Naive B cell (primary cell): ENCODE measurements around the gene ALAS1. TPM values are rescaled to one million over a fixed set of nuclear protein-coding genes. Genes with fewer than 3 reads are reported as not detected.
A peak's percentile ranks its signal among the peaks of the same experiment; 100 is the strongest.

Experiments
- ATAC-seq, 2 donors: fragments of 150-1000 bp; cut with Tn5 transposase; 2 replicates each; pipeline ENCODE4 v1.10.0; 2021; ENCODE audit warnings: low read depth in 2 of 2, mild to moderate bottlenecking in 2 of 2, moderate library complexity in 2 of 2
- DNase-seq: peaks from one replicate; pipeline ENCODE4 v3.0.0; 2022
- H3K27ac Mint-ChIP-seq, 6 donors: one replicate each; pipeline ENCODE4 v1.8.0; 2020 to 2022; ENCODE audit warnings: mild to moderate bottlenecking in 6 of 6, mixed read lengths in 6 of 6, moderate library complexity in 5 of 6, inconsistent platforms in 2 of 6
- H3K27me3 Mint-ChIP-seq, 3 donors: one replicate each; pipeline ENCODE4 v1.8.0; 2021 to 2022; ENCODE audit warnings: mixed read lengths in 3 of 3, mild to moderate bottlenecking in 1 of 3
- H3K36me3 Mint-ChIP-seq, 2 donors: one replicate each; pipeline ENCODE4 v1.8.0; 2020 to 2022; ENCODE audit warnings: mixed read lengths in 2 of 2, inconsistent platforms in 1 of 2, mild to moderate bottlenecking in 1 of 2
- H3K4me1 Mint-ChIP-seq, 3 donors: one replicate each; pipeline ENCODE4 v1.8.0; 2020 to 2022; ENCODE audit warnings: mixed read lengths in 3 of 3, inconsistent platforms in 1 of 3, mild to moderate bottlenecking in 1 of 3, moderate library complexity in 1 of 3
- H3K4me3 Mint-ChIP-seq, 8 donors: one replicate each; pipeline ENCODE4 v1.8.0; 2020 to 2022; ENCODE audit warnings: mild to moderate bottlenecking in 8 of 8, mixed read lengths in 8 of 8, moderate library complexity in 8 of 8, inconsistent platforms in 2 of 8
- H3K9me3 Mint-ChIP-seq, 7 donors: one replicate each; pipeline ENCODE4 v1.8.0; 2020 to 2022; ENCODE audit warnings: mixed read lengths in 7 of 7, mild to moderate bottlenecking in 5 of 7, inconsistent platforms in 2 of 7, moderate library complexity in 1 of 7
- polyA plus RNA-seq, 6 donors: library from polyadenylated mRNA; unstranded; fragments of 300-500 nt; fragmentation: Illumina TruSeq; gene quantifications; one replicate each; pipeline ENCODE4 v1.2.3, GENCODE V29; 2021; ENCODE audit warnings: low read depth in 6 of 6

ALAS1 gene
- polyA plus RNA-seq, 6 donors from 2014 or later, result 10.3 to 25.6 (median 18.7) TPM

DNA sequence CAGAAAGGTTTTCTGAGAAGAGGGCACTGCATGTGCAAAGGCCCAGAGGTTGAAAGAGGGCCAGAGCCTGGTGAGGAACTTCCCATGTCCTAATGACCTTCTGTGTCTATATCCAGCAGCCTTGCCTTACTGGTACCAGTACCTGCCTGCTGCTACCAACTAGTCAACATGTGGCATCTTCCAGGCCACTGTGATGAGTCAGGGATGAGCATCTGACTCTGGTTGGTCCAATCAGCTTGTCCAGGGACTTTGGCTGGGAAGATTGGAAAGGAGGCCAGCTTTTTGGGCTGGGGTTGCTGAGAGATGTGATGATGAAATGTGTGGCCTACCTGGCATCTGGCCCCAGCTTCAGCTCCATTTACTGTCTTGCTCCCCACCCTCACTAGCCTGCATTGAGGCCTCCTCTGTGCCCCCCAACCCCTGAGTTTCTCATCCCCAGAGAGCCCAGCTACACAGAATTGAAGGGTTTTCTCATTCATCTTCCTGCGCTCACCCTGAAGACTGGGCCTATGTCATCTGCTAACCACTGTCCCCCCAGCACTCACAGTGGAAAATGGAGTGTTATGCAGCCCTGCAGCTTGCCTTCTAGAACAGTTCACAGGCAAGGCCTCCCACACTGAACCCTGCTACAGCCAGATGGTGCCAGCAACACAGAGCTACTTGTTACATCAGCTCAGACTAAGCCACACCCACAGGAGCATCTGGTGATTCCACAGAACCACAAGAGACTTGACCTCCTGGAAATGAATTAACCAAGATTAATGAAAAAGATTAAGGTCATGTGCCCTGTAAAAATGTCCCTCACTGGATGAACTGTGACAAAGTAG, 42.3 kb downstream of the ALAS1 start:
- DNase-seq, result no peak
- no peaks in the 10 kb centered on the region for H3K36me3 Mint-ChIP-seq
- no peaks in the 10 kb centered on the region for H3K9me3 Mint-ChIP-seq
- H3K27ac Mint-ChIP-seq, result peak overlapping the region; percentile 37 to 88 (median 66)
- H3K4me1 Mint-ChIP-seq, result peaks cover 41 to 68% (median 61%) of the 10 kb centered on the region in 3 donors
- H3K4me3 Mint-ChIP-seq, result peak overlapping the region; percentile 86 to 98 (median 95)
- ATAC-seq, result no peak
- no peaks in the 10 kb centered on the region for H3K27me3 Mint-ChIP-seq

DNA sequence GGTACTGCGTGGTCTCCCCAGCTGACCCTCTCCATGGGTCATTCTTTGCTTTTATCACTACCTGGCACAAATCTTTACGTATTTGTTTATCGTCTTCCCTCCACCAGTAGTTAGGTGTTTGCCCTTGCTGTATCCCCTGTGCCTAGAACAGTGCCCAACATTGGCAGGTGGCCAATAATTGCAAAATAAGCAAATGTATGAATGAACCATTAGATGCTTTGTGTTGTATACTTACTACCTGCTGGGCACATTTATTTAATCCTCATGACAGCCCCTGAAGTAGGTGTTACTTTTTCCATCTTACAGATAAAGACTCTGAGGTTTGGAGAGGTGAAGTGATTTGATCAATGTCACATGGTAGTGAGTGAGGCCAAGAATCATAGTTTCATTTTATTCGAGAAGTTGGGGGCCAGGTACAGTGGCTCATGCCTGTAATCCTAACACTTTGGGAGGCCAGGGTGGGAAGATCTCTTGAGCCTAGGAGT, 43.0 kb downstream of the ALAS1 start:
- Mint-ChIP-seq H3K27me3 (no peaks in the 10 kb centered on the region), H3K9me3 (no peaks in the 10 kb centered on the region), H3K4me1 (peaks cover 37 to 63% (median 62%) of the 10 kb centered on the region in 3 donors), H3K36me3 (no peaks in the 10 kb centered on the region), H3K27ac (peak overlapping the region in 3 of 6 donors; percentile 34 to 81 (median 34)), H3K4me3 (peak overlapping the region in 6 of 8 donors; percentile 9 to 98 (median 85))
- DNase-seq (no peak), ATAC-seq (no peak)

DNA sequence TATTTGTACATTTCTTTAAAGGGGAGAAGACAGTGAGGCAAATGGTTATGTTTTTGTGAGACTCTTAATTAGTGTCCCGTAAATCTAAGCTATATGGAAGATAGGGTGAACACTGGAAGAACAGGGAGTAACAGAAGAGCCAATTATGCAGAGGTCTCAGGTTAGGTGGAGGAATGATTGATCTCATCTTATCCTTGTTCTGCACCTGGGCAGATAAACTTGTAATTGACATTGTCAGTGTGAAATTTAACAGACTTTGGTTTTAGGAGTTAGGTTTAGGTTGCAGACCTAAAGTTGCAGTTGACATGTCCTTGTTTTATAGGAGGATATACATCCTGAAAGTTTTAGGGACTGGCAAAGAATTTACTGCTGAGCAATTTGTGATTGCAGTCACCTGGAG, 44.1 kb downstream of the ALAS1 start:
- H3K36me3 Mint-ChIP-seq, result no peaks in the 10 kb centered on the region
- H3K27me3 Mint-ChIP-seq, result no peaks in the 10 kb centered on the region

DNA sequence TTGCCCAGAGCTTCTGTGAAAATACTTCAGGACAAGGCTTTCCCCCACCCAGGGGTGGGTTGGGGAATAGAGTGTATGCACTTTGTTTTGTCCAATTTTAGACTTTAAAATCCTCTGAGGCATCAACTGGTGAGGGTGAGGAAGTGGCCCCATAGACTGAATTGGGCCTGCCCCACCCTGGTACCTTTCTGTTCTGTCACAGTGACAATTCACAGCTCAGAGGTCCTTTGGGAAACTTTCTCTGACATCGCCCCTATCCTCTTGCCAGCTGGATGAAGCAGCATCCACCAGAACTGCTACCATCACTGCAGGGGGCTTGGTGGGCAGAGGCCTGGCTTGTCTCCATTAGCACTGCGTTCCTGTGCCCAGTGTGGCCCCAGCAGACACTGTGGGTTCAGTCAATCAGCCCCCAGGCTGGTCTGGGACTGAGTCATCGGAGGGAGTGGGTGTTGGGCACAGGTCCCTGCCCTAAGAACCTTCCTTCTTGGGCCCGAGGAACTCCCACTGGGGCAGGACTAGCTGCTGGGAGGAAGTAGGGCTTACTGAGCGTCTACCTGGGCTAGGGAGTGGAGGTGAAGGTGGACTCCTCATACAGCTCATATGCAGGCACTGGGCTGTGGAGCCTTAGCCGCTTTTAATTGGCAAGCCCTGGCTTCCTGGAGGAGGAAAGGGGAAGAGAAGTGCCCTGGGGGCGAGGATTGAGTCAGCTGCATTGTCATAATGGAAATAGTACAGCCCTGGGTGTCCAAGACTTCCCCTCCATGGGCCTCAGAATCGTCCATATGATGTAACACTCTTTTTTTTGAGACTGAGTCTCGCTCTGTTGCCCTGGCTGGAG, 46.0 kb downstream of the ALAS1 start:
- no peaks in the 10 kb centered on the region for H3K9me3 Mint-ChIP-seq
- H3K4me1 Mint-ChIP-seq, result peaks cover 43 to 72% (median 59%) of the 10 kb centered on the region in 3 donors
- peak overlapping the region; percentile 67 to 90 (median 79) for H3K4me3 Mint-ChIP-seq
- ATAC-seq (no peak), DNase-seq (no peak)
- H3K27ac Mint-ChIP-seq, result peak overlapping the region in 3 of 6 donors; percentile 21 to 91 (median 73)
- H3K36me3 Mint-ChIP-seq, result no peaks in the 10 kb centered on the region
- no peaks in the 10 kb centered on the region for H3K27me3 Mint-ChIP-seq

More for the DNA sequence above, 44.1 kb downstream of the ALAS1 start:
- peaks cover 45 to 67% (median 63%) of the 10 kb centered on the region in 3 donors for H3K4me1 Mint-ChIP-seq
- H3K9me3 Mint-ChIP-seq, result no peaks in the 10 kb centered on the region
- H3K27ac Mint-ChIP-seq, result no peak overlapping the region
- DNase-seq, result no peak
- H3K4me3 Mint-ChIP-seq, result peak overlapping the region in 2 of 8 donors; percentile 28 to 84
- ATAC-seq, result no peak

DNA sequence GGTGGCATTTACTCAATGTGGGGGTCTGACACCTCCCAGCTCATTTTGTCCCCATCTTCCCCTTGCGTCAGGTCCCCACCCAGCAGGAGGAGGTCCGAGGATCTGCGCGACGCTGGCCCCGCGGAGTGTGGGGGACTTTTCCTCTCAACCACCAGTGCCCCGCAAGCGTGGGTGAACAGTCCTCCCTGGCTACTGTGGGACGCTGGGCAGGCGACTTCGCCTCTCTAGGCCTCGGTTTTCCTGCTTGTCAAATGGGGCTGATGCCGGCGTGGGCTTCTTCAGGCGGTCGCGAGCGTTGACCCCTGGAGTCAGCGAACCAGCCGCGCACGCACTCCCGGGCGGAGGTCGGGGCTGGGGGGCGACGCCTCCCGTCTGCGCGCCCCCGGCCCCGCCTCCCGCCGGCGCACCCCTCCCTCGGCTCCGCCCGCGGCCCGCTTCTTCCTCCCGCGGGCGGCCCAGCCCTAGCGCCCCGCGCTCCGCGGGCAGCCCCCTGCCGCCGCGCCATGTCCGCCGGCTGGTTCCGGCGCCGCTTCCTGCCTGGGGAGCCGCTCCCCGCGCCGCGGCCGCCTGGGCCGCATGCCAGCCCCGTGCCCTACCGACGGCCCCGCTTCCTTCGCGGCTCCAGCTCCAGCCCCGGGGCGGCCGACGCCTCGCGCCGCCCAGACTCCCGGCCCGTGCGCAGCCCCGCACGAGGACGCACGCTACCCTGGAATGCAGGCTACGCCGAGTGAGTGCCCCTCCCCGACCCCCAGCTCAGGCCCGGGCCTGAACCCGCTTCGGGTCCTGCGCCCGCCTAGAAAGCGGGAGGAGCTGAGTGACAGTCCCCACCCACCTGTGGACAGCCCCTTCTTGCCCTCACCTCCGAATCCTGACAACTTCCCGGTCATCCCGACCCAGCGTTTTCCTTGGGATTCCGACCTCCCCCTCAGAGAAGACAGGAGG, 47.6 kb downstream of the ALAS1 start, which contains the start of gene PPM1M:
TSS of gene PPM1M (plus strand) at position 438 of the 942 bp plus-strand sequence. CDS start at position 504, 66 bp downstream.
- Mint-ChIP-seq H3K27ac (peak within 1 kb of the TSS; percentile 76 to 95 (median 88)), H3K4me3 (peak within 1 kb of the TSS; percentile 77 to 90 (median 84)), H3K9me3 (no peaks in the 10 kb centered on the region), H3K27me3 (no peaks in the 10 kb centered on the region), H3K36me3 (no peaks in the 10 kb centered on the region), H3K4me1 (peaks cover 43 to 68% (median 54%) of the 10 kb centered on the region in 3 donors)
- ATAC-seq, result peak; percentile 59 to 68
- DNase-seq, result peak; percentile 71

DNA sequence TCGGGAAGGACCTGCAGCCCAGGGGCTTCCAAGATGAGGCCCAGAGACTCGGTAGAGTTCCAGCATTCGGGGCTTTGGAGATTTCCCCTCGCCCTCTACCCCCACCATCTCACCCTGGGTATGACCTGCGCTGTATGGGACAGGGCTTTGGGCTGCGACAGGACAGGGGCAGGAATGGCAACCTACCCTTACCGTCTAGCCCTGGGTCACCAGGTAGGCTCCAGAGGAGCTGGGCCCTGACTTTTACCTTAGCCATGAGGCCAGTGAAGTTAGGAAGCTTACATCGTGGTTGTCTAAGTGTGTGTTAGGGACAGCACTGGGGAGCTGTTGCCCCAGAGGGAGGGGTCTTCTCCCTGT, 48.3 kb downstream of the ALAS1 start:
- peaks cover 38 to 64% (median 54%) of the 10 kb centered on the region in 3 donors for H3K4me1 Mint-ChIP-seq
- no peaks in the 10 kb centered on the region for H3K36me3 Mint-ChIP-seq
- ATAC-seq, result peak in 1 of 2 donors; percentile 2

DNA sequence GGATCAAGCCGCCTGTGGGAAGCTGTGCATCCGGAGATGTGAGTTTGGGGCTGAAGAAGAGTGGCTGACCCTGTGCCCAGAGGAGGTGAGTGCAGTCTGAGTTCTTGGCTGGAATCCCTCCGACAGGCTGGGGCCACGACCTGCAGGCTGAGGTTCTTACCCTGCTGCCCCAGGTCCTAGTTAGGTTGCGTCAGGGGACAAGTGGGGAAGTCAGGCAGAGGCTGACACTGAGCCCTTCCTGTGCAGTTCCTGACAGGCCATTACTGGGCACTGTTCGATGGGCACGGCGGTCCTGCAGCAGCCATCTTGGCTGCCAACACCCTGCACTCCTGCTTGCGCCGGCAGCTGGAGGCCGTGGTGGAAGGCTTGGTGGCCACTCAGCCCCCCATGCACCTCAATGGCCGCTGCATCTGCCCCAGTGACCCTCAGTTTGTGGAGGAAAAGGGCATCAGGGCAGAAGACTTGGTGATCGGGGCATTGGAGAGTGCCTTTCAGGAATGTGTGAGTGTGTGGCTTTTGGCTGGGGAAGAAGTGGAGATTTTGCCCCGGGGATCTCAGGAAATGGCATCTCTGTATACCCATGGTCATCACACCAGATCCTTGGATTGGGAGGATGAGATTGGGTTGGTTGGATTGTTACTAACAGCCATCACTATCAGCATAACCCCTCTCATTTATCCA, 48.9 kb downstream of the ALAS1 start:
- ATAC-seq, result no peak

More for the DNA sequence above, 48.3 kb downstream of the ALAS1 start:
- H3K27ac Mint-ChIP-seq, result peak overlapping the region; percentile 39 to 95 (median 82)
- DNase-seq, result no peak
- no peaks in the 10 kb centered on the region for H3K9me3 Mint-ChIP-seq
- H3K27me3 Mint-ChIP-seq, result no peaks in the 10 kb centered on the region
- H3K4me3 Mint-ChIP-seq, result peak overlapping the region; percentile 66 to 88 (median 82)

DNA sequence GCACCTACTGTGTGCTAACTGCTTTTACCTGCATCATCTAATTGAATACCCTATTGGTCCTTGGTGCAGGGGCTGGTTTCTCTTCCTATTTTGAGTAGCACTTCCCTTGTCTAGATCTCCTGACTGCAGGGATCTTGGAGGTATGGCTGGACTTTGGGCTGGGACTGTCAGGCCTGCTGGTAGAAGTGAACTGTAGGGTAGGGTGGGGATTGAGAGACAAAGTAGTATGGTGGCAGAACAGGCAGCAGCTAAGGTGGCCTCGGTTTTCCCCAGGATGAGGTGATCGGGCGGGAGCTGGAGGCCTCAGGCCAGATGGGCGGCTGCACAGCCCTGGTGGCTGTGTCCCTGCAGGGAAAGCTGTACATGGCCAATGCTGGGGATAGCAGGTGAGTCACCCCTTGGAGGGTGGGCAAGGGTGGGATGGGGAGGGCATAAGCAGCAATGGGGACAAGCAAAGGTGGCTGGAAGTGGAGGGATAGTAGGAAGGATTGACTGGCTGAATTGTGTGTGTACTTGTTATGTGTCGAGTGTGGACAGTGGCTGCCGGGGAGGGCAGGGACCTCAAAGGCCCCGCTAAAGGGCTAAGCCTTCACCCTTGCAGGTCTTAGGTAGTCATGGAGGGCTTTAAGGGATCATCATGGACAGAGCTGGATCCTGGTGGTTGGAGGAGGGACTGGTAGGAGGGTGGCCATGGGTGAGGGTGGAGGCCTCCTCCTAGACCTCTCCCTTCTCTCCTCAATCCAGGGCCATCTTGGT, 49.6 kb downstream of the ALAS1 start:
- no peak for DNase-seq
- Mint-ChIP-seq H3K36me3 (no peaks in the 10 kb centered on the region), H3K27me3 (no peaks in the 10 kb centered on the region), H3K4me3 (peak overlapping the region in 6 of 8 donors; percentile 26 to 88 (median 80)), H3K4me1 (peaks cover 40 to 72% (median 63%) of the 10 kb centered on the region in 3 donors), H3K27ac (peak overlapping the region; percentile 34 to 95 (median 60)), H3K9me3 (no peaks in the 10 kb centered on the region)
- peak; percentile 22 for ATAC-seq

More for the DNA sequence above, 48.9 kb downstream of the ALAS1 start:
- DNase-seq, result no peak
- H3K4me3 Mint-ChIP-seq, result peak overlapping the region; percentile 66 to 88 (median 82)
- H3K27me3 Mint-ChIP-seq, result no peaks in the 10 kb centered on the region
- H3K36me3 Mint-ChIP-seq, result no peaks in the 10 kb centered on the region
- H3K9me3 Mint-ChIP-seq, result no peaks in the 10 kb centered on the region
- H3K4me1 Mint-ChIP-seq, result peaks cover 38 to 65% (median 56%) of the 10 kb centered on the region in 3 donors
- H3K27ac Mint-ChIP-seq, result peak overlapping the region; percentile 39 to 95 (median 88)

DNA sequence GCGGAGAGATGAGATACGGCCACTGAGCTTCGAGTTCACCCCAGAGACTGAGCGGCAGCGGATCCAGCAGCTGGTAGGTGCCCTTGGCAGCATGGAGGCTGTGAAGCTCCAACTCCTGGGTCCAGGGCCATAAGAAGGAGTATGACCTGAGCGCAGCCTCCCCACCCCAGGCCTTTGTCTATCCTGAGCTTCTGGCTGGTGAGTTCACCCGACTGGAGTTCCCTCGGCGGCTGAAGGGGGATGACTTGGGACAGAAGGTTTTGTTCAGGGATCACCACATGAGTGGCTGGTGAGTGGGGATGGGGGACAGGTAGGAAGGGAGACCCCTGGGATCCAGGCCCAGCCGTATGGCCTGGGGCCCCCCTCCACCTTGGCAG, 50.2 kb downstream of the ALAS1 start:
- DNase-seq, result no peak
- Mint-ChIP-seq H3K4me1 (peaks cover 44 to 78% (median 66%) of the 10 kb centered on the region in 3 donors), H3K27ac (peak overlapping the region in 5 of 6 donors; percentile 12 to 88 (median 39)), H3K4me3 (peak overlapping the region in 1 of 8 donors; percentile 85), H3K27me3 (no peaks in the 10 kb centered on the region), H3K9me3 (no peaks in the 10 kb centered on the region), H3K36me3 (no peaks in the 10 kb centered on the region)
- no peak for ATAC-seq

DNA sequence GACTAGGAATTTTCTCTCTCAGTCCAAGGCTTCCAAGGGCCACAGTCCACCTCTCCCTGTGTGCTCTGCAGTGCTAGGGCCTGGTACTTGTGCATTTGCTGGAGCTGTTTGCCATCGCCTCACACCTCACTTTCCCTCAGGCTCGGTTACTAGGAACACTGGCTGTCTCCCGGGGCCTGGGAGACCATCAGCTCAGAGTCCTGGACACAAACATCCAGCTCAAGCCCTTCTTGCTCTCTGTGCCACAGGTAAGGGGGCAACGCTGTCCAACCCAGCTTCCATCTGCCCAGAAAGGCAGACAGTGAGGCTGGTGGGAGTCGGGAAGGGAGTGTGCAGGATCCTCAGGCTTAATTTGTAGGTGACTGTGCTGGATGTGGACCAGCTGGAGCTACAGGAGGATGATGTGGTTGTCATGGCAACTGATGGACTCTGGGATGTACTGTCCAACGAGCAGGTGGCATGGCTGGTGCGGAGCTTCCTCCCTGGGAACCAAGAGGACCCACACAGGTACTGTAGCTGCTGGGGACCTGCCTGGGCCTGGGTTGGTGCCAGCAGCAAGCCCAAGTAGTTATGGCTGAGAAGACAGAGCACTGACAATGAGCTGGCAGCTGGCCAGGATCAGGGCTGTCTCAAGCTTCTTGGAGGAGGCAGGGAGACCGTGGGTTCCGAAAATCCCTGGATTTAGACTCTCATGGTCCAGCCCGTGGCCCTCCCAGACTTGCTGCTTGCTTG, 51.0 kb downstream of the ALAS1 start:
- ATAC-seq, result no peak

DNA sequence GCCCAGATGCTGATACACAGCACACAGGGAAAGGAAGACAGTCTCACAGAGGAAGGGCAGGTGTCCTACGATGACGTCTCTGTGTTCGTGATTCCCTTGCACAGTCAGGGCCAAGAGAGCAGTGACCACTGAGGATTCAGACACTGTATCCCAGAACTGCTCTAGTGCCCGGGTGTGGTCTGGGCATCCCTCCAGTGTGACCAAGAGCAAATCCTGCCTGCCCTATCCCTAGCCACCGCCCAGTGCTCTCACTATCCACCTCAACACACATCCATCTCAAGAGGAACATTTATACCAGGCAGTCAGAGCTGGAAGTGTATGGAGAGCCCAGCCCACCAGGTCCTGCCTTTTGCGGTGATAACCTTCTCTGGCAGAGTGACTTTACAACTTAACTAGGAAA, 51.7 kb downstream of the ALAS1 start:
- Mint-ChIP-seq H3K4me3 (peak overlapping the region in 1 of 8 donors; percentile 9), H3K36me3 (no peaks in the 10 kb centered on the region), H3K4me1 (peaks cover 44 to 75% (median 66%) of the 10 kb centered on the region in 3 donors), H3K27me3 (no peaks in the 10 kb centered on the region), H3K9me3 (no peaks in the 10 kb centered on the region), H3K27ac (peak overlapping the region; percentile 43 to 90 (median 78))
- ATAC-seq, result no peak
- DNase-seq, result no peak

More for the DNA sequence above, 51.0 kb downstream of the ALAS1 start:
- H3K9me3 Mint-ChIP-seq, result no peaks in the 10 kb centered on the region
- no peaks in the 10 kb centered on the region for H3K36me3 Mint-ChIP-seq
- H3K4me1 Mint-ChIP-seq, result peaks cover 46 to 78% (median 66%) of the 10 kb centered on the region in 3 donors
- peak overlapping the region in 2 of 8 donors; percentile 10 to 21 for H3K4me3 Mint-ChIP-seq
- peak overlapping the region in 4 of 6 donors; percentile 39 to 88 (median 78) for H3K27ac Mint-ChIP-seq
- H3K27me3 Mint-ChIP-seq, result no peaks in the 10 kb centered on the region
- DNase-seq, result no peak
